Muscle of leg (tissue), 11 donors: ENCODE results near the gene NAALADL2. TPM values are rescaled to one million over a fixed set of nuclear protein-coding genes. Genes with fewer than 3 reads are reported as not detected.

Experiments used
- DNase-seq: peaks from one replicate; pipeline ENCODE4 v3.0.0; 2013
- H3K27ac ChIP-seq: one replicate; pipeline ENCODE4 v1.5.1; 2013; ENCODE audit warnings: mild to moderate bottlenecking, low read length, control low read depth
- H3K27me3 ChIP-seq: one replicate; pipeline ENCODE4 v1.6.1; 2013; ENCODE audit warnings: low read length; ENCODE audit not compliant: control insufficient read depth, insufficient read depth
- H3K36me3 ChIP-seq: one replicate; pipeline ENCODE4 v1.6.1; 2013; ENCODE audit warnings: low read length; ENCODE audit not compliant: control insufficient read depth, insufficient read depth
- H3K4me1 ChIP-seq: one replicate; pipeline ENCODE4 v1.6.1; 2013; ENCODE audit warnings: low read length; ENCODE audit not compliant: control insufficient read depth, insufficient read depth
- H3K4me3 ChIP-seq: one replicate; pipeline ENCODE4 v1.5.1; 2013; ENCODE audit warnings: low read length, control low read depth
- H3K9me3 ChIP-seq: replicated peaks from 2 replicates; pipeline ENCODE4 v1.6.1; 2013; ENCODE audit warnings: low read depth, low read length; ENCODE audit not compliant: control insufficient read depth
- WGBS: methylation state at CpG from one replicate; pipeline ENCODE4 v1.1.5; 2013; ENCODE audit warnings: missing lambda C conversion rate; ENCODE audit not compliant: insufficient coverage; 5-methylcytosine and 5-hydroxymethylcytosine counted together
- polyA plus RNA-seq, 8 donors: library from polyadenylated mRNA; unstranded; fragments of 120-200 nt; gene quantifications; one replicate each; pipeline versions ENCODE4 v1.2.1 to v1.2.3, GENCODE V29; 2013; ENCODE audit warnings: inconsistent platforms in 1 of 8, low replicate concordance in 1 of 8; ENCODE audit not compliant: insufficient read length in 8 of 8, insufficient read depth in 1 of 8
- total RNA-seq: library from RNA; stranded (reverse); fragments of 120-200 nt; gene quantifications from one replicate; pipeline ENCODE4 v1.2.4, GENCODE V29; 2013

The NAALADL2 gene
- total and polyA plus RNA-seq, 9 donors: 4.8 to 17.4 (median 8.0) TPM

DNA sequence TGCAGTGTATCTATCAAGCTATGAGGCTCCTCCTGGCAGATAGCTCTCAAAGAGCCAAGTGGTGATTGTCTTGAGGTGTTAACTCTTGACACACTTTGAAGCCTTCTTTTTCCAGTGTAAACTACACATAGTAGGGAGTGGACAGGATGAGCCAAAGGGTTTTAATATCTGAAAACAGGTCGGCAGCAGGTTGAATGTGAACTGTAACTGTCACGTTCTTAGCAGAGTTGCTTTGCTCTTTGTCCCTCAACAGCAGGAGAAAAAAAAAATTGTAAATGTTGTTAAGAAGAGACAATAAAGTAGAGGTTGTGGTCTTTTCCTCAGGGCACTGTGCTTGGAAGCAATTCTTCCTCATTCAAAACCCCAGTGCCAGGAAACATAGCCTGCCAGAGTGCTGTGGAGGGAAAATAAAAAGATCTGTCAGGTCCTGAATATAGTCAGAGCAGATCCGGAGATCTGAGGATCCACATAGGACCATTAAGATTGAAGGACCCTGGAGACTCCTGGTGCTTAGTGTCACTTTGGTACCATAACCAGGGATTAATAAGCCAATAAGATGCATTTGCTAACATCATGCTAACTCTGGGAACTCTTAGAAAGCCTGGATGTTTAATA is 229.7 kb downstream of the NAALADL2 start:
- no peaks in the 10 kb centered on the region for H3K4me1 ChIP-seq
- no peaks in the 10 kb centered on the region for H3K27me3 ChIP-seq
- no peaks in the 10 kb centered on the region for H3K9me3 ChIP-seq
- H3K4me3 ChIP-seq: no peak overlapping the region
- H3K36me3 ChIP-seq: no peaks in the 10 kb centered on the region
- H3K27ac ChIP-seq: no peak overlapping the region
- WGBS: 68% methylated on average over 3 of the region's 3 CpGs
- DNase-seq: no peak

DNA sequence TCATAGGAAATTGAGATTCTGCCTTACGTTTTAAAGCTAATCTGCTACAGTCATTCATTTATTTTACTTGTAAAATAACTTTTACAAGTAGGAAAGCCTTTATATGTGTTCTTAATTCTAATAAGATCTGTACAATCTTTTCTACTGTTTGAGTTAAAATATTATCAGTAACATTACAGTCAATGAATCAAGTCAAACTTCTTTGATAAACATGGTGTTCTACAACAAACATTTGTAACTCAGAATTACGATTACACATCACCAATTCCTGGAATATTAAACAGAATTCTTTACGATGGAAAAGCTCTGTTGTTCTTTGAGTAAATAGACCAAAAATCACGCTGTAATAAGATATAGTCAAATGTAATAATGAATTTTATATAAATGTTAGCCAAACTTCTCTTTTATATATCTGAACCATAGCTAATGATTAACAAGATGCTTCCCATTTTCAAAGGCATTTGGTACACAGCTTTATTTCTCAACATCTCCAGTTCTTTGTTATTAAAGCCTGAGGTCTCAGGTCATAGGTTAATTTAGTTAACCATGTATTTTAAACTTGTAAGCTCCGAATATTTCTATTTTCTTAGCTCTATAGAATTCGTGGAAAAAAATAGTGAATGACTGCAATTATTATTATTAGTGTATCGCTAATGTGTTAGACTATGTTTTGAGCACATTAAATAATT is 232.4 kb downstream of the NAALADL2 start:
- WGBS: no CpG with 5 or more reads among the region's 7 CpGs
- H3K27ac ChIP-seq: no peak overlapping the region
- no peak for DNase-seq
- no peaks in the 10 kb centered on the region for H3K9me3 ChIP-seq
- no peaks in the 10 kb centered on the region for H3K36me3 ChIP-seq
- no peaks in the 10 kb centered on the region for H3K4me1 ChIP-seq
- H3K27me3 ChIP-seq: no peaks in the 10 kb centered on the region
- no peak overlapping the region for H3K4me3 ChIP-seq

DNA sequence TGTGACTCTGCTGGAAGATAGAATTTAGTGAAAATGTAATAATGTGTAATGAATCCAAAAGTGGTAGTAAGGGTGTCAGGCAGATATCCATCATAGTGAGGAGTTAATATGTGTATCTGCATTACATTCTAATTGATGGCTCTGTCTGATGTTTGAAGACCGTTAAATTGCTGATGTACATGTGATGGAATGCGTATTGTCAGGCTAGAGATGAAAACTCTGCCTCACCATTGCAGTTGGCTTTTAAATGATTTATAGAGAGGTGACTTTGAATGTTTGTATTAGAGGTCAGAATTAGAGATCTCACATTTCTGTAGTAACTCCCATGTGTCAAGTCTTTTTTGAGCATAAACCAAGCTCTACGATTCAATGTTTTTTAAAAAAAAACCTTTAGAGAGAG is 234.6 kb downstream of the NAALADL2 start:
- 57% methylated on average over 1 of the region's 3 CpGs for WGBS
- Histone ChIP-seq H3K27ac (no peak overlapping the region), H3K36me3 (no peaks in the 10 kb centered on the region), H3K9me3 (no peaks in the 10 kb centered on the region), H3K4me3 (no peak overlapping the region), H3K27me3 (no peaks in the 10 kb centered on the region), H3K4me1 (no peaks in the 10 kb centered on the region)
- DNase-seq: no peak

DNA sequence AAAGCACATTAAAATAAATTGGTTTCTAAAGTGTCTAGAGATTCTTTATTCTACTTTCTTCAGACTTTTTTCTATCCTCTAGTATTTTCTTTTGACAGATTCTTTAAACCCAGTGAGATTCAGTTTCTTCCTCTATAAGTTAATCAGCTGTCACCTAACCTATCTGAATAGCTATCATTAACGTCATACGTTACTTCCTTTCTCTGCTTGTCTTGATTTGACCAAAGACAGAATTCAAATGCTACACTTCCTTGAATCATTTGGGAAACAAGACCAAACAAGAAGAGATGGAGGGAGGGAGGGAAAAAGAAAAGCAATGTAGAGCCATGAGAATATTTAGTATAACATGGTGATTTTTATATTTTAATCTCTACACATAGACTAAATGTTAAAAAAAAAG is 235.2 kb downstream of the NAALADL2 start:
- WGBS: no CpG with 5 or more reads among the region's 2 CpGs

DNA sequence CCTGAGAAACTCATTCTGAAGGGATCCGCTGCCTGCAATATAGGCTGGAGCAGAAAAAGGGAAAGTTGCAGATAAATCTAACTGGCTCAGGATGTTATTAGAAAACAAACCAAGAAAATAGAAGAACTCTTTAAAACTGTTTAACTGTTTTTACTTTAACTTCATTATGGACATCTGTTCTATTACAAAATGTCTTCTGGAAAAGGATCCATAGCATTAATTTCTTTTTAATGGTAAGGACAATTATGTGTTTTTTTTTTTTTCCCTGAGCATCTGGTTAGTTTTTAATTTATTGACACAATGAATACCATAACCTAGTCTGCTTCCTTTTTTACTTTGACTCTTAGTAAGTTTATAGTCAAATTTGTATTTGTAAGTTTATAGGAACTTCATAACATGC is 239.5 kb downstream of the NAALADL2 start:
- DNase-seq: no peak
- H3K27me3 ChIP-seq: no peaks in the 10 kb centered on the region
- no peaks in the 10 kb centered on the region for H3K36me3 ChIP-seq
- no peaks in the 10 kb centered on the region for H3K4me1 ChIP-seq
- no peaks in the 10 kb centered on the region for H3K9me3 ChIP-seq
- no CpG with 5 or more reads among the region's 1 CpG for WGBS
- no peak overlapping the region for H3K27ac ChIP-seq
- no peak overlapping the region for H3K4me3 ChIP-seq

More for the DNA sequence above, 235.2 kb downstream of the NAALADL2 start:
- Histone ChIP-seq H3K4me3 (no peak overlapping the region), H3K9me3 (no peaks in the 10 kb centered on the region), H3K27me3 (no peaks in the 10 kb centered on the region), H3K27ac (no peak overlapping the region), H3K36me3 (no peaks in the 10 kb centered on the region), H3K4me1 (no peaks in the 10 kb centered on the region)
- DNase-seq: no peak

DNA sequence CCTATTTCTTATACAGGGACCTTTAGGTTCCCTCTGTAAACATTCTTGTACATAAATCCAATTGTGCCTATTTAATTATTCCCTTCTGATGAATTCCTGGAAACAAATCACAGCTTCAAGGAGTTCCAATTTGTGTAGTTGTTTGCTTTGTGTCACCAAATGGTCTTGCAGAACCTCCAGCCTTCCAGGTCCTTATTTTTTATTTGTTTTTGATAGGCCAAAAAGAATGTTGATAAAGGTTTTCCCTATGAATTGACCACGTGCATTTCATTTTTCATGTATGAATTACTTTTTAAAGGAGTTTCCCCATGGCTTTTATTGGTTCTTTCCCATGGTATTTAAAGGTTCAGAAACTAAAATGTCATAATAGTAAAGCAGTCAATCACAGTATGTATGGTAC is 243.0 kb downstream of the NAALADL2 start:
- no peak overlapping the region for H3K4me3 ChIP-seq
- no peaks in the 10 kb centered on the region for H3K27me3 ChIP-seq
- H3K4me1 ChIP-seq: no peaks in the 10 kb centered on the region
- H3K27ac ChIP-seq: no peak overlapping the region
- no CpG with 5 or more reads among the region's 1 CpG for WGBS
- H3K36me3 ChIP-seq: no peaks in the 10 kb centered on the region
- DNase-seq: no peak
- H3K9me3 ChIP-seq: no peaks in the 10 kb centered on the region

DNA sequence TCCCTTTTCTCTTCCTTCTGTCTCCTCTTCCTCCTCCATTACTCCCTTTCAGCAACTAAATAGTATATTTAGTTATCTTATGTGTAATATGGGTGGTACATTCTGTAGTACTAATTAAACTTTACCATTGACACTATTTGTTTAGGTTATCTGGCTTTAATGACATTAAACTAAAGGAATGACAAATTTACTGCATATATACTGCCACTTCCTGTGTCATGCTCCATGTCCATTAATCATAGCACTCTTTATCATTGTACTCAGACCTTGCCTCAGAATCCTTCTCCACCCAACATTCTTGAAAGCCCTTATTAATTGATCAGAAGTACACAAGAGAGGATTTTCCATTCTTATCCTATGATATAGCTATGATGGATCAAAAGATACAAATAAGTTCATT is 244.2 kb downstream of the NAALADL2 start:
- H3K27ac ChIP-seq: no peak overlapping the region
- DNase-seq: no peak
- H3K27me3 ChIP-seq: no peaks in the 10 kb centered on the region
- H3K9me3 ChIP-seq: no peaks in the 10 kb centered on the region
- H3K4me3 ChIP-seq: no peak overlapping the region
- H3K36me3 ChIP-seq: no peaks in the 10 kb centered on the region
- no peaks in the 10 kb centered on the region for H3K4me1 ChIP-seq

DNA sequence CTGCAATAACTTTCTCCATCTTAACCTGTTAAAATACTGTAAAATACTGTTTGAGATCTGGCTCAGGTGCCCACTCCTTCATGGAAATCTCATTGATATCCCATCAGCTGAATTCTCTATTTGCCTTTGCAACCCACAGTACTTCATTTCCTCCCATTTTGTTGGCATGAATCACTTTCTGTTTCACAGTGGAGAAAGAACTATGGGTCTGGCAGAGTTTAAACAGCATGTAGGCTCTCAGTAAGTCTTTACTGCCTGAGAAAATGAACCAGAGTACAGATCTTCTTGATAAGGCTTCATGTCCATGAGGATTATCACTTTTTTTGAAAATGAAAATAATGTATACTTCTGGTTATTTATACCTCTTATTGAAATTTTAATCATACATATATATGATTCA is 245.9 kb downstream of the NAALADL2 start:
- Histone ChIP-seq H3K4me1 (no peaks in the 10 kb centered on the region), H3K36me3 (no peaks in the 10 kb centered on the region), H3K9me3 (no peaks in the 10 kb centered on the region), H3K4me3 (no peak overlapping the region), H3K27me3 (no peaks in the 10 kb centered on the region), H3K27ac (no peak overlapping the region)
- DNase-seq: no peak

DNA sequence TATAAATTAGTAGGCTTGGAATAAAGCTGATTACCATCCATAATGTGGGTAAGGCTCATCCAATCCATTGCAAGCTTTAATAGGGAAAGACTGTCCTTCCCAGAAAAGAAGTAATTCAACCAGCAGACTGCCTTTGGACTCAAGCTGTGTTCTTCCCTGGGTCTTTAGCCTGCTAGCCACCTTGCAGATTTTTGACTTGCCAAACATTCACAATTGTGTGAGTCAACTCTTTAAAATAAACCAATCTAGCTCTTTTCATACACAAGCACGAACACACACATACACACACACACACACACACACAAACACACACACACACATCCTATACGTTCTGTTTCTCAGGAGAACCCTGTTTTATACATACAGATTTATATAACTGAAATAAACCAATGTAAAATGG is 248.1 kb downstream of the NAALADL2 start:
- Histone ChIP-seq H3K27ac (no peak overlapping the region), H3K27me3 (no peaks in the 10 kb centered on the region), H3K4me1 (no peaks in the 10 kb centered on the region), H3K36me3 (no peaks in the 10 kb centered on the region), H3K9me3 (no peaks in the 10 kb centered on the region), H3K4me3 (no peak overlapping the region)
- WGBS: no CpG with 5 or more reads among the region's 2 CpGs
- no peak for DNase-seq

DNA sequence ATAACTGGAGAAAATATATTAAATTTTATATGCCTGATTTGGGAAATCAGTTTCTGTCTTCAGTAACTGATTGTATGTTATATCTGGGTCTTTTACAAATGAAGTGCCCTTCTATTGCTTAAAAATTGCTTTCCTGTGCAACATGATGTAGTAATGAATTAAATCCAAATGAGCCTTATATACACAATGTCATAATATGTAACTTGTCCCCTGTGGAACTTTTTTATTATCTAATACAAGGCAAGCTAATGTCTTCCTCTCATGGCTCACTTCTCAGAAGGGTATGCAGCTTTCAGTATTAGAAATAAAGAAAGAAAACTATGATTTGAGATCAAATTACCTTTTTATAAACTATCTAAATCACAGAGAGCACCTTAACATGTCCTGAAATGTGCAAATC is 248.9 kb downstream of the NAALADL2 start:
- H3K36me3 ChIP-seq: no peaks in the 10 kb centered on the region
- no peak for DNase-seq

More for the DNA sequence above, 248.9 kb downstream of the NAALADL2 start:
- H3K4me1 ChIP-seq: no peaks in the 10 kb centered on the region
- no peak overlapping the region for H3K27ac ChIP-seq
- no peaks in the 10 kb centered on the region for H3K27me3 ChIP-seq
- H3K4me3 ChIP-seq: no peak overlapping the region
- H3K9me3 ChIP-seq: no peaks in the 10 kb centered on the region
